Glutamatergic neuron (in vitro differentiated cells): ENCODE results near the gene CTSZ. TPM values are rescaled to one million over a fixed set of nuclear protein-coding genes. Genes with fewer than 3 reads are reported as not detected.
"Not testable (repeated sequence)": the region's sequence is repeated elsewhere in the genome, so short reads cannot be mapped to it uniquely, and the experiment has no call there.

Experiments used
- DNase-seq: peaks from one replicate; pipeline ENCODE4 v3.0.0; 2022
- H3K27ac Mint-ChIP-seq: one replicate; pipeline ENCODE4 v1.8.0; 2020; ENCODE audit warnings: mild to moderate bottlenecking, mixed read lengths, inconsistent platforms; ENCODE audit not compliant: unreplicated experiment
- H3K27me3 Mint-ChIP-seq: one replicate; pipeline ENCODE4 v1.8.0; 2020; ENCODE audit warnings: mild to moderate bottlenecking, moderate library complexity, mixed read lengths, inconsistent platforms; ENCODE audit not compliant: unreplicated experiment
- H3K36me3 Mint-ChIP-seq: one replicate; pipeline ENCODE4 v1.8.0; 2020; ENCODE audit warnings: mild to moderate bottlenecking, mixed read lengths, inconsistent platforms; ENCODE audit not compliant: unreplicated experiment
- H3K4me1 Mint-ChIP-seq: one replicate; pipeline ENCODE4 v1.8.0; 2020; ENCODE audit warnings: mild to moderate bottlenecking, low read depth, mixed read lengths, inconsistent platforms; ENCODE audit not compliant: unreplicated experiment
- H3K4me3 Mint-ChIP-seq: one replicate; pipeline ENCODE4 v1.8.0; 2020; ENCODE audit warnings: mild to moderate bottlenecking, mixed read lengths, inconsistent platforms; ENCODE audit not compliant: unreplicated experiment
- H3K9me3 Mint-ChIP-seq: one replicate; pipeline ENCODE4 v1.8.0; 2020; ENCODE audit warnings: mild to moderate bottlenecking, moderate library complexity, mixed read lengths, inconsistent platforms; ENCODE audit not compliant: unreplicated experiment
- total RNA-seq: library from RNA; stranded (reverse); fragmentation: NEBNext Ultra II Directional; extraction: Animal tissue kit (Norgen Biotek cat#: 25700); gene quantifications from one replicate; pipeline ENCODE4 v1.2.1, GENCODE V29; 2021; ENCODE audit not compliant: unreplicated experiment
- TF ChIP-seq, protein P1 (sequence below): fragments of 200-600 bp; sonication (generic); IDR thresholded peaks from one replicate; pipeline ENCODE4 v1.5.0; 2021; ENCODE audit not compliant: partially characterized antibody, unreplicated experiment

Gene CTSZ
- total RNA-seq, 1 donor from 2014 or later: 13.1 TPM

- Mint-ChIP-seq H3K27ac (no peak overlapping the region), H3K27me3 (peaks cover 2% of the 10 kb centered on the region), H3K9me3 (no peaks in the 10 kb centered on the region), H3K4me1 (no peaks in the 10 kb centered on the region), H3K36me3 (no peaks in the 10 kb centered on the region), H3K4me3 (no peak overlapping the region)
- DNase-seq: no peak
- TF ChIP-seq, protein P1, sequence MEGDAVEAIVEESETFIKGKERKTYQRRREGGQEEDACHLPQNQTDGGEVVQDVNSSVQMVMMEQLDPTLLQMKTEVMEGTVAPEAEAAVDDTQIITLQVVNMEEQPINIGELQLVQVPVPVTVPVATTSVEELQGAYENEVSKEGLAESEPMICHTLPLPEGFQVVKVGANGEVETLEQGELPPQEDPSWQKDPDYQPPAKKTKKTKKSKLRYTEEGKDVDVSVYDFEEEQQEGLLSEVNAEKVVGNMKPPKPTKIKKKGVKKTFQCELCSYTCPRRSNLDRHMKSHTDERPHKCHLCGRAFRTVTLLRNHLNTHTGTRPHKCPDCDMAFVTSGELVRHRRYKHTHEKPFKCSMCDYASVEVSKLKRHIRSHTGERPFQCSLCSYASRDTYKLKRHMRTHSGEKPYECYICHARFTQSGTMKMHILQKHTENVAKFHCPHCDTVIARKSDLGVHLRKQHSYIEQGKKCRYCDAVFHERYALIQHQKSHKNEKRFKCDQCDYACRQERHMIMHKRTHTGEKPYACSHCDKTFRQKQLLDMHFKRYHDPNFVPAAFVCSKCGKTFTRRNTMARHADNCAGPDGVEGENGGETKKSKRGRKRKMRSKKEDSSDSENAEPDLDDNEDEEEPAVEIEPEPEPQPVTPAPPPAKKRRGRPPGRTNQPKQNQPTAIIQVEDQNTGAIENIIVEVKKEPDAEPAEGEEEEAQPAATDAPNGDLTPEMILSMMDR: no peak
Measured at GRCh38 chr20:58956078-58956477, 51.0 kb downstream of the CTSZ start.

- Mint-ChIP-seq H3K27ac (no peak overlapping the region), H3K4me1 (no peaks in the 10 kb centered on the region), H3K9me3 (no peaks in the 10 kb centered on the region)
Measured at GRCh38 chr20:58953050-58953449, 54.0 kb downstream of the CTSZ start.

DNA sequence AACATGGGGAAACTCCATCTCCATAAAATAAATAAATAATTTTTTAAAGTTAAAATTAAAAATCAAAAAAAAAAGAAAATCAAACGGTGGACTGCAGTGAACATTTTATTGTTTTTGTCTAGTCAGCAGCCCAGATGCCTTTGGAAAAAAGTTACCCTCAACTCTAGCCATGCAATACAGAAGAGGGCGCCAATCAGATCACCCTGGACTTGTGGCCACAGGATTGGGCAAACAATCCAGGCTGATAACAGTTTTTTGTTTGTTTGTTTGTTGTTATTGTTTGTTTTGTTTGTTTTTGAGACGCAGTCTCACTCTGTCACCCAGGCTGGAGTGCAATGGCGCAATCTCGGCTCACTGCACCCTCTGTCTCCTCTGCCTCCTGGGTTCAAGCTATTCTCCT lies 56.5 kb downstream of the CTSZ start:
- H3K4me1 Mint-ChIP-seq: no peaks in the 10 kb centered on the region
- no peak overlapping the region for H3K4me3 Mint-ChIP-seq
- no peak for DNase-seq
- H3K36me3 Mint-ChIP-seq: no peaks in the 10 kb centered on the region
- TF ChIP-seq, protein P1: no peak
- H3K27me3 Mint-ChIP-seq: peaks cover 4% of the 10 kb centered on the region
- H3K9me3 Mint-ChIP-seq: no peaks in the 10 kb centered on the region
- no peak overlapping the region for H3K27ac Mint-ChIP-seq

More at GRCh38 chr20:58953050-58953449, 54.0 kb downstream of the CTSZ start:
- TF ChIP-seq, protein P1: no peak
- DNase-seq: no peak
- Mint-ChIP-seq H3K27me3 (peaks cover 4% of the 10 kb centered on the region), H3K4me3 (no peak overlapping the region), H3K36me3 (no peaks in the 10 kb centered on the region)

GRCh38 chr20:58947797-58948388 lies 59.2 kb downstream of the CTSZ start:
- H3K27ac Mint-ChIP-seq, H3K36me3 Mint-ChIP-seq, DNase-seq, H3K4me3 Mint-ChIP-seq, H3K27me3 Mint-ChIP-seq, H3K9me3 Mint-ChIP-seq, H3K4me1 Mint-ChIP-seq: not testable (repeated sequence)

DNA sequence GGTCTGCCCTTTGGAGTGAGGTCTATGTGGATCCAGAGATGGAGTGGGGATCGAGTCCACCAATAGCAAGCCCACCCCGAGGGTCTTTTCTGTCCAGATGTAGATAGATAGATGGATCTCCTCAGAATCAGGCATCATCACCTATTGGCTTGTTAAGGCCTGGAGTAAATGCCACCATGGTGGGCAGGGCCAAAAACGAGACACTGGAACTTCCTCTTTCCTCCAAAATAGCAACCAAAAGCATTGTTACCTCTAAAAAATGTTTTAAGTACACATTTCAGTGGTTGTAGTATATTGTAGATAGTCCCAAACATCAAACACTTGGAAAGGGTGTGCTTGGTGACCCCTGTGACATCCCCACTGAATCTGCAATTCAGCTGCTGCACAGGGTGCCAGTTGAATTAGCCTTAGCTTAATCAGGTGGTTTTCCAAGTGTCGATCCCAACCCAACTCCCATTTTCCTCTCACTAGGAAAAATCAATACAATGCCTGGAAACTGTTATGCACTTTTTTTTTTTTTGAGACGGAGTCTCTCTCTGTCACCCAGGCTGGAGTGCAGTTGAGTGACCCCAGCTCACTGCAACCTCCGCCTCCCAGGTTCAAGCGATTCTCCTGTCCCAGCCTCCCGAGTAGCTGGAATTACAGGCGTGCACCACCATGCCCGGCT lies 61.0 kb downstream of the CTSZ start:
- no peaks in the 10 kb centered on the region for H3K4me1 Mint-ChIP-seq
- TF ChIP-seq, protein P1: no peak

More for the DNA sequence above, 61.0 kb downstream of the CTSZ start:
- Mint-ChIP-seq H3K27me3 (peaks cover 2% of the 10 kb centered on the region), H3K4me3 (no peak overlapping the region), H3K9me3 (no peaks in the 10 kb centered on the region), H3K27ac (no peak overlapping the region), H3K36me3 (no peaks in the 10 kb centered on the region)
- DNase-seq: no peak

Other genes starting within 250 kb of the CTSZ start
- 11.7 TPM for gene GNAS-AS1, start 156.4 kb downstream of the CTSZ start, total RNA-seq
- 1,989 TPM for gene GNAS, start 154.5 kb downstream of the CTSZ start, total RNA-seq
- 112 TPM for gene NELFCD, start 26.0 kb downstream of the CTSZ start, total RNA-seq
- not detected for gene TUBB1, start 12.2 kb upstream of the CTSZ start, total RNA-seq
- 53.5 TPM for gene ATP5F1E, start 25.1 kb upstream of the CTSZ start, total RNA-seq
- gene PRELID3B, start 35.5 kb upstream of the CTSZ start, total RNA-seq: 65.5 TPM
- not detected for gene ZNF831, start 156.6 kb upstream of the CTSZ start, total RNA-seq